ENCODE measurements around the gene WDR26.

- TF ChIP-seq POLR2A (IDR thresholded peaks at IDR 0.05) (no peak), CTCF (IDR thresholded peaks at IDR 0.05) (no peak)
Observed at GRCh38 chr1:224383218-224383617, 51.4 kb downstream of the WDR26 start.

Measured in lower leg skin (tissue), 3 donors.